ENCODE data around the gene UGDH. TPM values are rescaled to one million over a fixed set of nuclear protein-coding genes. Genes with fewer than 3 reads are reported as not detected.

Gene UGDH
- total and polyA plus RNA-seq, 9 of the 15 experiments (the other 6 are each of a cell fraction or from before 2014, with no cell fraction given), result 5.5 to 21.7 (median 16.2) TPM

DNA sequence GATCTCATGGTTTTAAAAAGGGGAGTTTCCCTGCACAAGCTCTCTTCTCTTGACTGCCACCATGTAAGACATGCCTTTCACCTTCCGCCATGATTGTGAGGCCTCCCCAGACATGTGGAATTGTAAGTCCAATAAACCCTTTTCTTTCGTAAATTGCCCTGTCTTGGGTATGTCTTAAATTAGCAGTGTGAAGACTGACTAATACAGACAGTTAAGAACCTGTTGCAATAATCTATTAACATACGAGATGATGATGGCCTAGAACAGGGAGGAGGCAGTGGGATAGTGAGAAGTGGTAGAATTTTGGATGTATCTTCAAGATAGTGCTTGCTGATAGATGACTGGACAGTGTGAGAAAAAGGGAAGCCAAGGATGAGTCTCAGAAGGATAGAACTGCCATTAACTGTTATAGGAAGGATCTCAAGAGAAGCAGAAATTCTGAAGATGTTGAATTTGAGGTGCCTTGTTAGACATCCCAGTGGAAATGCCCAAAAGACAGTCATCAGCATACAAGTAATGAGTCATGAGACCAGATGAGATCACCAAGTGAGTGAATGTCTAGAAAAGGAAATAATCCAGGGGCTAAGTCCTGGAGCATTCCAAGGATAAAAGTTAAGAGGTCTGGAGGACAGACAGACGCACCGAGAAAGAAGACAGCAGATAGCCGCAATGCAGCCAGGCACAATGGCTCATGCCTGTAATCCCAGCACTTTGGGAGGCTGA is 38.8 kb upstream of the UGDH start:
- no peaks in the 10 kb centered on the region for H3K79me2 ChIP-seq (ENCODE audit: control insufficient read depth, insufficient read depth, low read length)
- no TSS peak for BruUV-seq (replicated peaks)
- intact Hi-C loops (cut with micrococcal nuclease), result no loop called here

More for the DNA sequence above, 38.8 kb upstream of the UGDH start:
- H2AFZ ChIP-seq (ENCODE audit: low read depth, low read length), result no peak overlapping the region
- no peaks in the 10 kb centered on the region; a peak in 1 of 5 replicates for H3K4me1 ChIP-seq (replicated peaks in 1 of 2; ENCODE audit: control insufficient read depth in 2 of 2, insufficient read depth in 2 of 2, low read length in 2 of 2)
- in situ Hi-C loops (cut with MboI), result no loop called here
- ATAC-seq (no peak), FAIRE-seq (no peak), DNase-seq (ENCODE audit: extremely low read depth in 1 of 4, low spot score in 3 of 4) (no peak)
- no peak overlapping the region for H3K9ac ChIP-seq (ENCODE audit: insufficient read depth in 1 of 2, low read depth in 2 of 2, low read length in 2 of 2)
- ChIA-PET POLR2A (no interaction called here), CTCF (ENCODE audit: low intra/inter-chr PET ratio) (no interaction called here)
- H3K4me3 ChIP-seq, result no peak overlapping the region
- no peaks in the 10 kb centered on the region for H3K9me1 ChIP-seq (ENCODE audit: control insufficient read depth, insufficient read depth, low read length)
- no peak overlapping the region for H3K4me2 ChIP-seq (ENCODE audit: insufficient read depth, low read length)
- peaks cover 0 to 8% of the 10 kb centered on the region in 2 experiments; a peak in 2 of 5 replicates for H3K27me3 ChIP-seq (ENCODE audit: control insufficient read depth in 2 of 2, insufficient read depth in 2 of 2, low read length in 2 of 2)
- TF ChIP-seq FOSL1 (tag; conservative IDR thresholded peaks at IDR 0.05) (peak; percentile 35; the same call in 1 of the 2 replicates), ATF3 (IDR thresholded peaks at IDR 0.05) (peak; percentile 84), ATF3 (CRISPR knock-in tag; conservative IDR thresholded peaks at IDR 0.05) (no peak), JUN (IDR thresholded peaks at IDR 0.05; ENCODE audit: borderline replicate concordance, low read depth, low read length) (peak; percentile 59; the same call in 1 of the 2 replicates), JUN (CRISPR knock-in tag; IDR thresholded peaks at IDR 0.05; ENCODE audit: borderline replicate concordance) (no peak), LARP7 (IDR thresholded peaks at IDR 0.05) (no peak), ZSCAN29 (IDR thresholded peaks at IDR 0.05) (no peak), JUND (IDR thresholded peaks at IDR 0.05; ENCODE audit: borderline replicate concordance, low read depth, low read length) (peak; percentile 33; the same call in 1 of the 2 replicates), JUND (tag; IDR thresholded peaks at IDR 0.05; ENCODE audit: borderline replicate concordance, low read depth, low read length) (no peak), ZFP36 (IDR thresholded peaks at IDR 0.05; ENCODE audit: low read depth, low read length, partially characterized antibody) (peak; percentile 40)
- TF ChIP-seq, protein P1, sequence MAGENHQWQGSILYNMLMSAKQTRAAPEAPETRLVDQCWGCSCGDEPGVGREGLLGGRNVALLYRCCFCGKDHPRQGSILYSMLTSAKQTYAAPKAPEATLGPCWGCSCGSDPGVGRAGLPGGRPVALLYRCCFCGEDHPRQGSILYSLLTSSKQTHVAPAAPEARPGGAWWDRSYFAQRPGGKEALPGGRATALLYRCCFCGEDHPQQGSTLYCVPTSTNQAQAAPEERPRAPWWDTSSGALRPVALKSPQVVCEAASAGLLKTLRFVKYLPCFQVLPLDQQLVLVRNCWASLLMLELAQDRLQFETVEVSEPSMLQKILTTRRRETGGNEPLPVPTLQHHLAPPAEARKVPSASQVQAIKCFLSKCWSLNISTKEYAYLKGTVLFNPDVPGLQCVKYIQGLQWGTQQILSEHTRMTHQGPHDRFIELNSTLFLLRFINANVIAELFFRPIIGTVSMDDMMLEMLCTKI (IDR thresholded peaks at IDR 0.05; ENCODE audit: partially characterized antibody), result no peak
- no peaks in the 10 kb centered on the region for H4K20me1 ChIP-seq (replicated peaks; ENCODE audit: control insufficient read depth, insufficient read depth, low read length)
- H3K36me3 ChIP-seq (ENCODE audit: control insufficient read depth, insufficient read depth, low read length), result no peaks in the 10 kb centered on the region
- 75% methylated on average over 6 of the region's 6 CpGs for WGBS (ENCODE audit: insufficient coverage, low coverage, missing lambda C conversion rate)
- no peak overlapping the region for H3K27ac ChIP-seq (ENCODE audit: extremely low read depth, low read depth, low read length)
- no peaks in the 10 kb centered on the region for H3K9me3 ChIP-seq (replicated peaks; ENCODE audit: control insufficient read depth, insufficient read depth, low read depth, low read length)
